ENCODE measurements around the gene SLC9C1.
A peak's percentile ranks its signal among the peaks of the same experiment; 100 is the strongest.

Gene SLC9C1

GRCh38 chr3:112293368-112294321, at the start of gene SLC9C1:
Gene SLC9C1, minus strand, starts transcription at chr3:112294216. Its CDS starts 7,425 bp downstream, at chr3:112286791.
- peak; percentile 89 for DNase-seq (ENCODE audit: low spot score)

DNA sequence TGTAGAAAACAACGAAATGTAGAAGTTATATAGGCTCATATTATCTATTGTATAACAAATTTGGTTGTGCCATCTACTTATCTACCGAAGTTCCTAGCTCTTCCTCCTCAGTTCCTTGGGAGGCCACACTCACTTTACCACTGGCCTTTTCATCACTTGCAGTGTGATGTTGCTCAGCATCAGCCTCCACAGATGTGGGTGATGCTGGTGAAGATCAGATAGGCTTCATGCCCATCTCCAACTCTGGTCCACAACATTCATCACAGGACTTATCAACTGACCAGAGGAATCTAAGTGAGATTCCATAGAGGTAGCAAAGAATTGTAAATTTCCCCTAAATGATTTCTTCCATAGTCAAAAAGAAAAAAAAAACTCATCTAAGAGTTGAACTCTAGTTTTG, 47.4 kb upstream of the SLC9C1 start:
- DNase-seq (ENCODE audit: low spot score): no peak

DNA sequence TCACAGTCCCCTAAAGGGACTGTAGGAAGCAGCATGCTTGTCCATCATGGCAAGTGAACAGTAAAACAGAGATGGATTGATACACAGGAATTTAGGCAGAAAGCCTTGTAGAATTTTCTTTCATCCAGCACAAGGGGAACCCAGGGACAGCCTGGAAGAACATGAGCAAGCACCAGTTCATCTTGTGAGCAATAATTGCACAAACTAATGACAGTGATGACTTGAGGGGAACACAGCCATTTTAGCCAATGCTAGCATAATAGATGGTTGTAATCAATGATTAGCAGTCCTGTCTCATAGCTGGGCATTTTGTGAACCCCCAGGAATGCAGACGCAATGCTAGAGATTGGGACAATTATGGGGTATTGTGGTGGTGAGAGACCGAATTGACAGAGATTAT, 45.6 kb upstream of the SLC9C1 start:
- DNase-seq (ENCODE audit: low spot score): no peak

DNA sequence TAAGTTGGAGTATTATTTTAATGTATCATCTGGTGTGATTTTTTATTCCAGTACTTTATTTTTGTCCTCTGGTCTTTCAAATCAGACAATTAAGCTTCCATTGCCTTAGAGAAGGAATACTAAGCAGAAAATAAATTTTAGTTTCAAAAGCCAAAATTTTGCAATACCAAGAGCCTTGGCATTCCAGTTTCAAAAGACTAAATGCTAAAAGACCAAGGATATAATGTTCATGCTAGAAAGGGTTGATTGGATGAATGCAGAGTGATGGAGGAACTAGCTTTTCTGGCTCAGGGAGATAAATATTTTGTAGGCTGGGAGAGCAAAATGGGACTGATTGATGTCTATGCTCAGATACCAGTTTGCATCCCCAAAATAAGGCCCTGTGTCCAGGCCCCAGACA, 45.1 kb upstream of the SLC9C1 start:
- no peak for DNase-seq (ENCODE audit: low spot score)

- no peak for DNase-seq (ENCODE audit: low spot score)
Observed at GRCh38 chr3:112338727-112339056, 44.7 kb upstream of the SLC9C1 start.

- no peak for DNase-seq (ENCODE audit: low spot score)
Observed at GRCh38 chr3:112338021-112338726, 44.2 kb upstream of the SLC9C1 start.

- no peak for DNase-seq (ENCODE audit: low spot score)
Observed at GRCh38 chr3:112335434-112335781, 41.4 kb upstream of the SLC9C1 start.

GRCh38 chr3:112334691-112335433, 40.8 kb upstream of the SLC9C1 start:
- no peak for DNase-seq (ENCODE audit: low spot score)

GRCh38 chr3:112333381-112334317, 39.6 kb upstream of the SLC9C1 start:
- DNase-seq (ENCODE audit: low spot score): no peak

GRCh38 chr3:112333002-112333380, 39.0 kb upstream of the SLC9C1 start, which contains the start of gene CD200:
Gene CD200, plus strand, starts transcription at chr3:112333156. Its CDS starts 57 bp downstream, at chr3:112333213.
- DNase-seq (ENCODE audit: low spot score): no peak

GRCh38 chr3:112331851-112332250, 37.8 kb upstream of the SLC9C1 start:
- DNase-seq (ENCODE audit: low spot score): no peak

- peak; percentile 84 for DNase-seq (ENCODE audit: low spot score)
Observed at GRCh38 chr3:112327371-112327951, 33.4 kb upstream of the SLC9C1 start.

DNA sequence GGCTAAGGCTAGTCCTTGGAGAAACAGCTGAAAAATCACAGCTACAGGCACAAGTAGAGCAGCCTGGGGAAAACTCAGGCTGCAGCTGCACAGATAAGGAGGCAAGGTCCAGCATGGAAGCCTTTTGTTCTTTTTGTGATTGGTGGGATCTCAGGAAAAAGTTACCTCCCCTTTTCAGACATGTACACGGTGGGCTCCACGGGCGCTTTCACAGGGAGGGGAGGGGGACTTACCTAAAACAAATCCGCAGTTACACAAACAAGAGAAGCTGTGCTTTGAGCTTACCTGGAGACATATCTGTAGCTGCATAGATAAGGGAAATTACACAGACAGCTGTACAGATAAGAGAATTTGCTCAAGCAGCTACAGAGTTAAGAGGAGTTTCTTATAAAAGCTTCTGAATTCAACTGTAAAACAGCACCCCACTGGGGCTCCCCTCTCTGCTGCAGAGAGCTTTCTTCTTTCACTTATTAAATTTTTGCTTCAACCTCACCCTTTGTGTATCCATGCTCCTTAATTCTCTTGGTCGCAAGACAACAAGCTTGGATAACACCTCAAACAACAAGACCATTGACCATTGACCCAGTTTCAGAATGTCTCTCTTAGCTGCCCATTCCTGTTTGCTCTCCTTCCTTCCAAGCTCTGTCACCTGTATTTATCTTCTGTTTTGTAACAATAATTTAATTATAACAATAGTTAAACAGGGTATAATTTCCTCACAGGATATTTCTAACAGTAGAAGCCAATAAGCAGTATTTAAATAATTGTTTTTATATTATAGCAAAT, 28.0 kb upstream of the SLC9C1 start:
- no peak for DNase-seq (ENCODE audit: low spot score)

GRCh38 chr3:112320691-112321090, 26.7 kb upstream of the SLC9C1 start:
- no peak for DNase-seq (ENCODE audit: low spot score)

GRCh38 chr3:112319516-112320276, 25.7 kb upstream of the SLC9C1 start:
- DNase-seq (ENCODE audit: low spot score): no peak

DNA sequence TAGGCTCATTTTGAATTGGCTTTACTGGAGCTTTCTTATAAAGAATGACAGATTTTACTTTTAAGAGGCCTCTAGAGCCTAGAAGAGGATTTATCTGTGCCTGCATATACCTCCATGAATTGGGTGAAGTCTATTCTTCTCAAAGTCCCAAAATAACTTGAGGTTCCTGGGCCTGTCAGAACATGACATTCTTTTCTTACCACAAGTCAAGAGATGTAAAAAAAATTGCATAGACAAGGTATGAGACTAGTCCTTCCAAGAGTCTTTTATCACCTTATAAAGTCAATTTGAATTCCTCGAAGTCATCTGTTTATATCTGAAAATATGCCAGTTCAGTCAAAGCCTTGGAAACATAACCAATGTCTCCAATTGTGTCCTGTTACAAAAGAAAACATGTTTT, 21.8 kb upstream of the SLC9C1 start:
- no peak for DNase-seq (ENCODE audit: low spot score)

DNA sequence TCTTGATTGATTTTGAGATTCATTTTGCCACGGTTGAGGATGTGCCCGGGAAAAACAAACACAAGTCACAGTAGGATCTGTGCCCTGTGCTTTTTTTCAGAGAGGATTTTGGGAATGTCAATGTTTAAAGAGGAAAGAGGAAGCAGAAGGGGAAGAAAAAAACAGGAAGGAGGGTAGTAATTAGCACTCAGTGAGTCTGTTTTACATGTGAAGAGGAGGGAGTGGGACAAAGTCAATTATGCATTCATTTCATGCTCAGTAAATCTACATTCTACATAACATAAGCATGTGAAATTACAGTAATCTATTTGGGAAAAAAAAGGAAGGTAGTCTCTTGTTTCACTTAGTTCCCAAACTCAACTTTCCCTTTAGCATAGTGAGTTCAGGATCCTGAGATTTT, 20.6 kb upstream of the SLC9C1 start:
- DNase-seq (ENCODE audit: low spot score): no peak

DNA sequence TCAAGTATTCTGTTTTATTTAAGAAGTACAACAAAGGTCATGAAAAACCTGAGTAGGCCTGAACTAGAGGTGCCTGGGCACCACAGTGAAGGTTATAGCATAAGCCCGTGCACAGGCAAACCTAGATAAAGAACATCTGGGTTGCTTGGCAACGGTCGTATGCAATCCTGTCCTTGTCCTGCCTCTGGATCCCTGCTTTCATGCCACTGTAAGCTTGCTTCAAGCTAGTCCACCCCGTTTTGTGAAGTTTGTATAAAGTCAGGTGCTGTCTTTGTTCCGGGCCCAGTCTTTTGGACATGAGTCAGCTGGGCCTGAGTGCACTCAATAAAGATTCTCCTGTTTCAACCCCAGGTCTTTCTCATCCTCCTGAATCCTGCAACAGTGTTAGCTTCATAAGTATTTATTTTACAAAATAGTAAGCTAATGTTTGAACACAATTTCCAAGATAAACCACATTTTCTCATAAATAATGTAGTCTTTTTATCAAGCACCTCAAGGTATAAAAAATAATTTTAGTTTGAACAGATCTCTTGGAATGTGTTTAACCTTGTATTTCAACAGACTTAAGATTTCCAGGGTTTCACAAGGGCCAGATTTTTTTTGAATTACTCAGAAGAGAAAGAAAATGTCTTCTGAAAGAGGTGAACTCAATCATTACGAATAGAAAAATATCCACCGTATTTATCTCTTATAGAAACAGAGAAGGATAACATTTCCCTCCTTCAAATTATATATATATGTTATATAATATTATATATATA, 14.3 kb upstream of the SLC9C1 start:
- no peak for DNase-seq (ENCODE audit: low spot score)

DNA sequence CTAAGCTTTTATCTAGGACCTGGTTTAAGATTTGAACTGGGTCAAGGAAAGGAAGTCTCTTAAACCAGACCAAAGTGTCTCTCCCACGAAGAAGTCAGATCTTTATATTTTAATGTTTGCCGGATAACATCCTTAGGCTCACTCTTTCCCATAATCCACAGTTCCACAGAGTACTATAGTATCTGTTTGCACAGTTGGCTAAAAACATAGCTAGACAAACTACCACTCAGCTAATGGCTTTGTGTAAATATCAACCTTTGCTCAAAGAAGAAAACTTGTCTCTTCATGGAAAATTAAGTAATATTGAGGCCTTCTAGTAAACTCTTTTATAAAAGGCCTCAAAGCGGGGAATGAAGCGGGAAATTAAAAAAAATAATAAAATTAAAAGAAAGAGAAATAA, 13.5 kb upstream of the SLC9C1 start:
- no peak for DNase-seq (ENCODE audit: low spot score)
